ENCODE measurements around the gene TM9SF3. TPM values are rescaled to one million over a fixed set of nuclear protein-coding genes. Genes with fewer than 3 reads are reported as not detected.

TM9SF3 gene
- total RNA-seq, 6 donors from 2014 or later: 30.4 to 112 (median 80.8) TPM

- Histone ChIP-seq H3K36me3 (no peaks in the 10 kb centered on the region), H3K27me3 (peaks cover 0 to 21% (median 10%) of the 10 kb centered on the region in 4 donors), H3K27ac (no peak overlapping the region), H3K4me1 (peaks cover 23 to 26% (median 24%) of the 10 kb centered on the region in 4 donors), H3K9me3 (no peaks in the 10 kb centered on the region), H3K4me3 (no peak overlapping the region)
- no peak for ATAC-seq (ENCODE audit: low FRiP score in 2 of 2)
- peak in 1 of 2 donors; percentile 11 for DNase-seq
- WGBS, 2 donors: 46 to 57% methylated on average over 4 to 7 of the region's 7 CpGs
- TF ChIP-seq POLR2A (IDR thresholded peaks at IDR 0.05) (no peak), POLR2AphosphoS5 (IDR thresholded peaks at IDR 0.05) (no peak), EP300 (IDR thresholded peaks at IDR 0.05) (no peak)
- TF ChIP-seq, protein P1, sequence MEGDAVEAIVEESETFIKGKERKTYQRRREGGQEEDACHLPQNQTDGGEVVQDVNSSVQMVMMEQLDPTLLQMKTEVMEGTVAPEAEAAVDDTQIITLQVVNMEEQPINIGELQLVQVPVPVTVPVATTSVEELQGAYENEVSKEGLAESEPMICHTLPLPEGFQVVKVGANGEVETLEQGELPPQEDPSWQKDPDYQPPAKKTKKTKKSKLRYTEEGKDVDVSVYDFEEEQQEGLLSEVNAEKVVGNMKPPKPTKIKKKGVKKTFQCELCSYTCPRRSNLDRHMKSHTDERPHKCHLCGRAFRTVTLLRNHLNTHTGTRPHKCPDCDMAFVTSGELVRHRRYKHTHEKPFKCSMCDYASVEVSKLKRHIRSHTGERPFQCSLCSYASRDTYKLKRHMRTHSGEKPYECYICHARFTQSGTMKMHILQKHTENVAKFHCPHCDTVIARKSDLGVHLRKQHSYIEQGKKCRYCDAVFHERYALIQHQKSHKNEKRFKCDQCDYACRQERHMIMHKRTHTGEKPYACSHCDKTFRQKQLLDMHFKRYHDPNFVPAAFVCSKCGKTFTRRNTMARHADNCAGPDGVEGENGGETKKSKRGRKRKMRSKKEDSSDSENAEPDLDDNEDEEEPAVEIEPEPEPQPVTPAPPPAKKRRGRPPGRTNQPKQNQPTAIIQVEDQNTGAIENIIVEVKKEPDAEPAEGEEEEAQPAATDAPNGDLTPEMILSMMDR (IDR thresholded peaks at IDR 0.05): peak in 4 of 6 experiments; percentile 24 to 40 (median 29)
Measured at GRCh38 chr10:96511044-96511945, 75.5 kb downstream of the TM9SF3 start.

DNA sequence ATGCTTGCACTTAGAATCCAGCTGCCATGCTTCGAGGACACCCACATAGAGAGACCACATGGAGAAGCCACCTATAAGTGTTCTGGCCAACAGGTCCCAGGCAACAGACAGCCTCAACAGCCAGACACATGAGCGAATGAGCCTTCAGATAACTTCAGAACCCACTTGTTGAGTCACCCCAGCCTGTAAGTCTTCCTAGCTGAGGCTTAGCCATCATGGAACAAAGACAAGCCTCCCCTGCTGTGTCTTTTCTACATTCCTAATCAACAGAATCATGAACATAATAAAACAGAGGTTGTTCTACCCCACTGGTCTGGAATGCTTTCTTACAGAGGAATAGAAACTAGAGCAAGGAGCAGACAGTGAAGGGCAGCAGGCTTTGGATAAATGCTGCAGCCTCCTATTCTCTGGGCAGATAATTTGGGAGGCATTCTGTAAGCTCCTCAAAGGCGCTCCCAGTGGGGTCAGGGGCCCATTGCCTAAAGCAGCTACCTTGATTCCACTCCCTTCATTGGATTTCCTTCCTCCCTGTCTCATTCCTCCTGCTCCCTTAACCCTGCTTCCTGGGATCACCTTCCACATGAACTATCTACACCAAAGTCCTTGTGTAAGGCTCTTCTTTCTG lies 77.7 kb downstream of the TM9SF3 start:
- ATAC-seq (ENCODE audit: low FRiP score in 2 of 2) (no peak), DNase-seq (no peak)
- 86 to 94% methylated on average over 2 to 3 of the region's 3 CpGs for WGBS, 2 donors
- Histone ChIP-seq H3K27ac (no peak overlapping the region), H3K36me3 (no peaks in the 10 kb centered on the region), H3K4me3 (no peak overlapping the region), H3K4me1 (peaks cover 19 to 21% (median 20%) of the 10 kb centered on the region in 4 donors), H3K9me3 (no peaks in the 10 kb centered on the region), H3K27me3 (peaks cover 0 to 21% (median 10%) of the 10 kb centered on the region in 4 donors)
- TF ChIP-seq, protein P1 (IDR thresholded peaks at IDR 0.05): no peak
- TF ChIP-seq POLR2A (IDR thresholded peaks at IDR 0.05) (no peak), POLR2AphosphoS5 (IDR thresholded peaks at IDR 0.05) (no peak), EP300 (IDR thresholded peaks at IDR 0.05) (no peak)

DNA sequence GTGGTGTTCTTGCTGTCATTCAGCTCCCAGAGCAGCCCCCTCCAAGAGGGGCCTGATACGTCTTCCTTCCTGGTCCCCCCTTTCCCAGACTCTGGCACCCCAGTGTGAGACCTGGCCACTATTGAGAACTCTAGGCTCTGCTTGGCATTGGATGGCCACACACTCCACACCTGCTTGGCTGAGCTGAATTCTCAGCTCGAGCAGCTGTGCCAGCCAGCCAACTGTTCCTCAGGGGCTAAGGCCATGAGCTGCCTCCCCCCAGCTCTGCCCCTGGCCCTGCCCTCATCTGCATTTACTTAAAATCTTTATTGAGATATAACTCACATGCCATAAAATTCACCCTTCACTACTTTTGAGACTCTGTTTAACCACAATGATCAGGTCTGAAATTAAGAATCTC lies 79.8 kb downstream of the TM9SF3 start:
- peaks cover 0 to 5% (median 1%) of the 10 kb centered on the region in 4 donors for H3K27me3 ChIP-seq
- no peaks in the 10 kb centered on the region for H3K36me3 ChIP-seq
- ATAC-seq (ENCODE audit: low FRiP score in 2 of 2) (no peak), DNase-seq (no peak)
- no peak overlapping the region for H3K27ac ChIP-seq
- no peaks in the 10 kb centered on the region for H3K4me1 ChIP-seq
- TF ChIP-seq POLR2A (IDR thresholded peaks at IDR 0.05): no peak
- no peak for TF ChIP-seq POLR2AphosphoS5 (IDR thresholded peaks at IDR 0.05)
- TF ChIP-seq, protein P1 (IDR thresholded peaks at IDR 0.05): no peak
- no peak for TF ChIP-seq EP300 (IDR thresholded peaks at IDR 0.05)
- no peak overlapping the region for H3K4me3 ChIP-seq
- WGBS, 2 donors: 79 to 100% methylated on average over 1 to 2 of the region's 2 CpGs
- no peaks in the 10 kb centered on the region for H3K9me3 ChIP-seq

GRCh38 chr10:96505150-96506136 lies 81.4 kb downstream of the TM9SF3 start:
- DNase-seq (no peak), ATAC-seq (ENCODE audit: low FRiP score in 2 of 2) (no peak)
- TF ChIP-seq POLR2A (IDR thresholded peaks at IDR 0.05) (no peak), EP300 (IDR thresholded peaks at IDR 0.05) (no peak), POLR2AphosphoS5 (IDR thresholded peaks at IDR 0.05) (no peak)
- TF ChIP-seq, protein P1 (IDR thresholded peaks at IDR 0.05): no peak
- Histone ChIP-seq H3K4me1 (no peaks in the 10 kb centered on the region), H3K27ac (no peak overlapping the region), H3K27me3 (no peaks in the 10 kb centered on the region), H3K4me3 (no peak overlapping the region), H3K9me3 (no peaks in the 10 kb centered on the region), H3K36me3 (no peaks in the 10 kb centered on the region)
- WGBS, 2 donors: 63 to 70% methylated on average over 12 of the region's 12 CpGs
